H9 (cell line): ENCODE measurements around the gene SLC17A1. TPM values are rescaled to one million over a fixed set of nuclear protein-coding genes. Genes with fewer than 3 reads are reported as not detected.

Experiments
- DNase-seq: peaks from one replicate; pipeline ENCODE4 v3.0.0-alpha.2; 2017
- H2AFZ ChIP-seq: one replicate; pipeline ENCODE4 v1.6.1; 2013; ENCODE audit warnings: mild to moderate bottlenecking, low read length, control low read depth, moderate library complexity
- H2AK5ac ChIP-seq: 2 replicates; pipeline ENCODE4 v1.6.1; 2013; ENCODE audit warnings: low read length, control low read depth, mixed read lengths; ENCODE audit not compliant: insufficient read length
- H2BK120ac ChIP-seq: one replicate; pipeline ENCODE4 v1.6.1; 2013; ENCODE audit warnings: low read depth, mild to moderate bottlenecking, low read length, control low read depth, inconsistent platforms; ENCODE audit not compliant: poor library complexity, severe bottlenecking
- H2BK12ac ChIP-seq: 2 replicates; pipeline ENCODE4 v1.6.1; 2013; ENCODE audit warnings: low read length, control low read depth, mixed read lengths, low read depth; ENCODE audit not compliant: insufficient read length
- H2BK15ac ChIP-seq: 2 replicates; pipeline ENCODE4 v1.6.1; 2013; ENCODE audit warnings: low read depth, low read length, control low read depth
- H2BK20ac ChIP-seq: one replicate; pipeline ENCODE4 v1.6.1; 2013; ENCODE audit warnings: low read depth, mild to moderate bottlenecking, low read length, control low read depth, inconsistent platforms; ENCODE audit not compliant: poor library complexity, severe bottlenecking
- H2BK5ac ChIP-seq: 2 replicates; pipeline ENCODE4 v1.6.1; 2013; ENCODE audit warnings: low read length, control low read depth, mixed read lengths; ENCODE audit not compliant: insufficient read length
- H3K14ac ChIP-seq: 2 replicates; pipeline ENCODE4 v1.6.1; 2013; ENCODE audit warnings: low read length, control low read depth; ENCODE audit not compliant: insufficient read depth
- H3K18ac ChIP-seq: 2 replicates; pipeline ENCODE4 v1.6.1; 2013; ENCODE audit warnings: low read depth, mild to moderate bottlenecking, mixed read lengths, low read length, control low read depth; ENCODE audit not compliant: insufficient read length
- H3K23ac ChIP-seq: 2 replicates; pipeline ENCODE4 v1.6.1; 2013; ENCODE audit warnings: low read length, control low read depth, mixed read lengths, low read depth; ENCODE audit not compliant: insufficient read length
- H3K23me2 ChIP-seq: 2 replicates; pipeline ENCODE4 v1.6.1; 2013; ENCODE audit warnings: low read depth, mild to moderate bottlenecking, mixed read lengths, low read length, control low read depth; ENCODE audit not compliant: insufficient read length, poor library complexity, severe bottlenecking
- H3K27ac ChIP-seq: 2 replicates; pipeline ENCODE4 v1.5.1; 2013; ENCODE audit warnings: low read length, control low read depth, mixed read lengths, low read depth; ENCODE audit not compliant: insufficient read length
- H3K27me3 ChIP-seq: 2 replicates; pipeline ENCODE4 v1.6.1; 2013; ENCODE audit warnings: low read length, control low read depth, inconsistent platforms; ENCODE audit not compliant: insufficient read depth
- H3K4ac ChIP-seq: 2 replicates; pipeline ENCODE4 v1.6.1; 2013; ENCODE audit warnings: low read depth, mild to moderate bottlenecking, control low read depth, inconsistent platforms, low read length, moderate library complexity
- H3K4me1 ChIP-seq: 2 replicates; pipeline ENCODE4 v1.6.1; 2013; ENCODE audit warnings: low read length, control low read depth, inconsistent platforms; ENCODE audit not compliant: insufficient read depth
- H3K4me2 ChIP-seq: 2 replicates; pipeline ENCODE4 v1.6.1; 2013; ENCODE audit warnings: low read length, control low read depth, mixed read lengths; ENCODE audit not compliant: insufficient read length, insufficient read depth
- H3K56ac ChIP-seq: 2 replicates; pipeline ENCODE4 v1.6.1; 2013; ENCODE audit warnings: low read depth, mild to moderate bottlenecking, mixed read lengths, low read length, control low read depth; ENCODE audit not compliant: insufficient read length
- H3K79me1 ChIP-seq: 2 replicates; pipeline ENCODE4 v1.6.1; 2013; ENCODE audit warnings: low read depth, mild to moderate bottlenecking, moderate library complexity, low read length, control low read depth, inconsistent platforms; ENCODE audit not compliant: insufficient read depth, poor library complexity, severe bottlenecking
- H3K79me2 ChIP-seq: 2 replicates; pipeline ENCODE4 v1.6.1; 2013; ENCODE audit warnings: low read length, control low read depth, inconsistent platforms; ENCODE audit not compliant: insufficient read depth
- H3K9ac ChIP-seq: 2 replicates; pipeline ENCODE4 v1.6.1; 2013; ENCODE audit warnings: low read length, control low read depth, mixed read lengths; ENCODE audit not compliant: insufficient read length; ENCODE audit errors: extremely low read depth
- H3K9me3 ChIP-seq: one replicate; pipeline ENCODE4 v1.6.1; 2013; ENCODE audit warnings: low read depth, low read length, inconsistent platforms; ENCODE audit not compliant: control insufficient read depth
- H3T11ph ChIP-seq: one replicate; pipeline ENCODE4 v1.6.1; 2013; ENCODE audit warnings: mild to moderate bottlenecking, low read length, control low read depth, inconsistent platforms
- H4K20me1 ChIP-seq: one replicate; pipeline ENCODE4 v1.6.1; 2013; ENCODE audit not compliant: control insufficient read depth, insufficient read length, insufficient read depth
- H4K5ac ChIP-seq: 2 replicates; pipeline ENCODE4 v1.6.1; 2013; ENCODE audit warnings: low read depth, mild to moderate bottlenecking, mixed read lengths, low read length, control low read depth; ENCODE audit not compliant: insufficient read length
- H4K8ac ChIP-seq: replicated peaks from 2 replicates; pipeline ENCODE4 v1.6.1; 2013; ENCODE audit warnings: low read length, control low read depth, mixed read lengths, low read depth; ENCODE audit not compliant: insufficient read length
- H4K91ac ChIP-seq: 2 replicates; pipeline ENCODE4 v1.6.1; 2013; ENCODE audit warnings: low read depth, mild to moderate bottlenecking, moderate library complexity, mixed read lengths, low read length, control low read depth; ENCODE audit not compliant: insufficient read length
- H3K27ac Mint-ChIP-seq, 3 experiments: 2 replicates in 2 of 3; 3 replicates in 1 of 3; pipeline ENCODE4 v1.8.0; 2020 to 2021; ENCODE audit warnings: mixed read lengths in 3 of 3, mild to moderate bottlenecking in 1 of 3, moderate library complexity in 1 of 3
- H3K27me3 Mint-ChIP-seq: 2 replicates; pipeline ENCODE4 v1.8.0; 2021; ENCODE audit warnings: low read depth, mild to moderate bottlenecking, moderate library complexity, mixed read lengths
- H3K36me3 Mint-ChIP-seq, 3 experiments: 2 replicates in 2 of 3; 3 replicates in 1 of 3; pipeline ENCODE4 v1.8.0; 2020 to 2021; ENCODE audit warnings: low read depth in 3 of 3, mixed read lengths in 3 of 3; ENCODE audit not compliant: insufficient read depth in 1 of 3
- H3K4me1 Mint-ChIP-seq, 2 experiments: 2 replicates each; pipeline ENCODE4 v1.8.0; 2020; ENCODE audit warnings: mixed read lengths in 2 of 2
- H3K4me3 Mint-ChIP-seq, 2 experiments: 2 replicates in 1 of 2; 3 replicates in 1 of 2; pipeline ENCODE4 v1.8.0; 2020 to 2021; ENCODE audit warnings: mild to moderate bottlenecking in 2 of 2, mixed read lengths in 2 of 2, moderate library complexity in 1 of 2
- H3K9me3 Mint-ChIP-seq, 2 experiments: 2 replicates in 1 of 2; 3 replicates in 1 of 2; pipeline ENCODE4 v1.8.0; 2020; ENCODE audit warnings: mild to moderate bottlenecking in 2 of 2, mixed read lengths in 2 of 2, moderate library complexity in 1 of 2
- WGBS: extraction: QIAGEN DNeasy Blood & Tissue Kit; methylation state at CpG from one replicate; pipeline ENCODE4 v1.1.7; 2013; ENCODE audit warnings: missing lambda C conversion rate, low lambda C conversion rate, mixed read lengths; ENCODE audit not compliant: insufficient read length; ENCODE audit errors: extremely low coverage; 5-methylcytosine and 5-hydroxymethylcytosine counted together
- total RNA-seq: library from RNA; stranded (reverse); gene quantifications from 2 replicates; pipeline ENCODE4 v1.2.1, GENCODE V29; 2021
- TF ChIP-seq, protein P1 (sequence below): fragments of 200-600 bp; sonication (generic); conservative IDR thresholded peaks from 3 replicates; pipeline ENCODE4 v1.8.0; 2021; ENCODE audit warnings: antibody characterized with exemption, mild to moderate bottlenecking

Gene SLC17A1
- total RNA-seq, 1 experiment from 2014 or later, result not detected

DNA sequence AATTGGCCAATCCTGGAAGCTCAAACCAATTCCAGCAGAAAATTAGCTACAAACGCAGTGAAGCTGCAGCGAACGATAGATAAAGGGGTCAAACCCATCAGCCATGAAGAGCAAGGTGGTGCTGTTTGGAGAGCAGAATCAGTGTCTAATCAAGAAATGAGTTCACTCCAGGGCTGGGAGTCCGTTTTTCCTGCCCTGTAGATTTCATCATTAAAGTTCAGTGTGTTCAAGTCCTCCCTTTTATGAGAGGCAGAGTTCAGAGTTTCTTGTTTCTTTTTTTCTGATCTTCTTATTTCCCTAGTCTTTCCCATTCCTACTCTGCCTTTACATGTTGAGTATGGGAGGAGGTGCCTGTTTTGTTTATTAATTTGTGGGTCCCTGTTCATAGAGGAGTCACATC, 30.4 kb downstream of the SLC17A1 start:
- H2AK5ac ChIP-seq, result no peak overlapping the region
- H4K5ac ChIP-seq, result no peak overlapping the region
- no peak overlapping the region for H2BK12ac ChIP-seq
- Mint-ChIP-seq H3K4me1 (peaks cover 10% of the 10 kb centered on the region in 2 experiments), H3K36me3 (no peaks in the 10 kb centered on the region), H3K9me3 (no peaks in the 10 kb centered on the region), H3K27me3 (no peaks in the 10 kb centered on the region), H3K27ac (no peak overlapping the region), H3K4me3 (no peak overlapping the region)
- no peak overlapping the region for H3T11ph ChIP-seq
- no peak overlapping the region for H3K23ac ChIP-seq
- no peaks in the 10 kb centered on the region for H3K27me3 ChIP-seq
- H2AFZ ChIP-seq, result no peak overlapping the region
- no peak overlapping the region for H3K56ac ChIP-seq
- H2BK20ac ChIP-seq, result no peak overlapping the region
- H3K14ac ChIP-seq, result no peak overlapping the region
- H3K79me1 ChIP-seq, result no peaks in the 10 kb centered on the region
- H2BK120ac ChIP-seq, result no peak overlapping the region
- WGBS, result no CpG with 5 or more reads among the region's 4 CpGs
- no peak overlapping the region for H3K18ac ChIP-seq
- H3K79me2 ChIP-seq, result no peaks in the 10 kb centered on the region
- H3K4ac ChIP-seq, result no peak overlapping the region
- no peak overlapping the region for H4K8ac ChIP-seq
- H4K91ac ChIP-seq, result no peak overlapping the region
- no peak overlapping the region for H2BK5ac ChIP-seq
- H3K27ac ChIP-seq, result no peak overlapping the region
- no peaks in the 10 kb centered on the region for H3K23me2 ChIP-seq
- no peaks in the 10 kb centered on the region for H3K4me1 ChIP-seq
- H3K9ac ChIP-seq, result no peak overlapping the region
- no peak overlapping the region for H3K4me2 ChIP-seq
- no peaks in the 10 kb centered on the region for H3K9me3 ChIP-seq
- TF ChIP-seq, protein P1, sequence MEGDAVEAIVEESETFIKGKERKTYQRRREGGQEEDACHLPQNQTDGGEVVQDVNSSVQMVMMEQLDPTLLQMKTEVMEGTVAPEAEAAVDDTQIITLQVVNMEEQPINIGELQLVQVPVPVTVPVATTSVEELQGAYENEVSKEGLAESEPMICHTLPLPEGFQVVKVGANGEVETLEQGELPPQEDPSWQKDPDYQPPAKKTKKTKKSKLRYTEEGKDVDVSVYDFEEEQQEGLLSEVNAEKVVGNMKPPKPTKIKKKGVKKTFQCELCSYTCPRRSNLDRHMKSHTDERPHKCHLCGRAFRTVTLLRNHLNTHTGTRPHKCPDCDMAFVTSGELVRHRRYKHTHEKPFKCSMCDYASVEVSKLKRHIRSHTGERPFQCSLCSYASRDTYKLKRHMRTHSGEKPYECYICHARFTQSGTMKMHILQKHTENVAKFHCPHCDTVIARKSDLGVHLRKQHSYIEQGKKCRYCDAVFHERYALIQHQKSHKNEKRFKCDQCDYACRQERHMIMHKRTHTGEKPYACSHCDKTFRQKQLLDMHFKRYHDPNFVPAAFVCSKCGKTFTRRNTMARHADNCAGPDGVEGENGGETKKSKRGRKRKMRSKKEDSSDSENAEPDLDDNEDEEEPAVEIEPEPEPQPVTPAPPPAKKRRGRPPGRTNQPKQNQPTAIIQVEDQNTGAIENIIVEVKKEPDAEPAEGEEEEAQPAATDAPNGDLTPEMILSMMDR, result no peak
- H2BK15ac ChIP-seq, result no peak overlapping the region
- no peaks in the 10 kb centered on the region for H4K20me1 ChIP-seq
- DNase-seq, result no peak
